SHP77 (cell line): ENCODE data around the gene WASF2.
"Not testable (repeated sequence)": the region's sequence is repeated elsewhere in the genome, so short reads cannot be mapped to it uniquely, and the experiment has no call there.

Source experiments
- DNase-seq, 2 experiments: peaks; one replicate each; lab custom pipeline; 2025; lab: John Stamatoyannopoulos, UW

Gene WASF2

DNA sequence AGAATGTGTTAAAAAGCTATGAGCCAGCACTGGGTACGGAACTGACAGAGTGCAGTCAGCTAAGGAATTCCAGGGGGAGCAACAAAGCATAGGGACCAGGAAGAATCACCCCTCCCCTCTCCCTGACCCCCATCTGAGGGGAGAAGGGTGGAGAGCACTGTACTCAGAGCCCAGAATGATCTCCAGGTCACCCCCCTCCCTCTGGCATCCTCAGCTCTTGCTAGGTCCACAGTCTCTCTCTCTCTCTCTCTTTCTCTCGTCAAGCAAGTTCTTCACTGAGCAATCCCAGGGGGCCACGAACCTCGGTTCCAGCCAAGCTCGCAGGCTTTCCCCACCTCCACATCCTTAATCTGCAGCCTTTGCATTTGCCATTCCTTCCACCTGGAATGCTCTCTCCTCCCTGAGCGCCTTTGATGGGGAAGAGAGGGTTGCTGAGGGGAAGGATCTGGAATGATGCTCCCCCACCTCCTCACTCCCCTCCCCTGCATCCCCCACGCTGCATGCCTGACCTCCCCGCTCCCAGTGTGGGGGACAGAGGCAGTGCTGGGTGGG lies 6.7 kb upstream of the WASF2 start:
- DNase-seq, result no peak

DNA sequence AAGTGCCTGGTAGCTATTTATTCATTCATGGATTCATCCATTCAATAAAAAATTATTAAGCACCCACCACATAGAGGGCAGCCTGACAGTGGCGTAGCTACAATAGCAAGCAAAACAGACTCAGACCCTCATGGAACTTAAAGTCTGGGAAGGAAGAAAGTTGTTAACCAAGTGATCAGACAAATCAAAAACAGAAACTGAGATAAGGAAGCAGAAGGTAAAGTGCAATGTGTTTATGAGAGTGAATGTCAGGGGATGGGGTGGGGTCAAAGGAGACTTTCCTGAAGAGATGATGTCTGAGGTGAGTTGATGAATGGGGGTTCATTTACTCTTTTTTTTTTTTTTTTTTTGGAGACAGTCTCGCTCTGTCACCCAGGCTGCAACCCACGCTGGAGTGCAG lies 2.8 kb upstream of the WASF2 start:
- no peak for DNase-seq

DNA sequence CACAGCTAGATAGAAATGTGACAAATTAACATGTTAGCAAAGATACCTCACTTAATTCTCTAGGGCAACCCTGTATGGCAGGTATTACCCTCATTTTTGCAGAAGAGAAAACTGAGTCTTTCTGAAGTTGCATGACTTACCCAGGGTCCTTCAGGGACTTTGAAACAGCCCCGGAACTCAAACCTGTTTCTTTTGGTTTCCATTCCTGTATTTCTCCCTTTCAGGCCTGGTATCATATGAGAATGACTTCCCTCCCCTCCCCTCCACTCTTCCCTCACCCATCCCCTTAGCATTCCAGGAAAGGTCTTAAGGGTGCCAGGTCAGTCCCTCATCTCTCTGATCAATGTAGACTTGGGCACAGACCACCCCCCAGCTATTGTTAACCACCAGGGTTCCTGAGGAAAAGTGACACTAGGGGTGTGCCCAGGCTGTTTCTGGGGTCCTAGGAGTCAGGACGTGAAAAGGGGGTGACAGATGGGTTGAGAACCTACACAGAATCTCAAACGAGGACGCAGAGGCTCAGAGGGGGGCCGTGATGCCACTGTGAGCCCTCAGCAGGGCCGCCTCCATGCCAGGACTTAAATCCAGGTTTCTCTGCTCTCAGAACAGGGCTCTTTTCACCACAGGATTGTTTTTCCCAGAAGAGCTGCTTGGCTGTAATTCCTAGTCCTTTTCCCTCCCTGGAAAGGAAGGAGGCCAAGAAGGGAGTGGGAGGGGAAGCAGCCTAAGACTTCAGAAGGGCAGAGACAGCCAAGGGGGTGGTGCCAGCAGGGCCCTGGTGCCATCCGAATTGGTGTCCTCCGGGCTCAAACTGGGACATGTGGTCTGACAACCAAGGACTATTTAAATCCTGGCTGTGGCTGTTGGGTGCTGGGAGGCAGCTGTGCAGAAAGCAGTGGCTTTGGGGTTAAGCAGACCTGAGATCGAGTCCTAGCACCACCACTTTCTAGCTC lies 2.1 kb upstream of the WASF2 start:
- DNase-seq, result no peak

DNA sequence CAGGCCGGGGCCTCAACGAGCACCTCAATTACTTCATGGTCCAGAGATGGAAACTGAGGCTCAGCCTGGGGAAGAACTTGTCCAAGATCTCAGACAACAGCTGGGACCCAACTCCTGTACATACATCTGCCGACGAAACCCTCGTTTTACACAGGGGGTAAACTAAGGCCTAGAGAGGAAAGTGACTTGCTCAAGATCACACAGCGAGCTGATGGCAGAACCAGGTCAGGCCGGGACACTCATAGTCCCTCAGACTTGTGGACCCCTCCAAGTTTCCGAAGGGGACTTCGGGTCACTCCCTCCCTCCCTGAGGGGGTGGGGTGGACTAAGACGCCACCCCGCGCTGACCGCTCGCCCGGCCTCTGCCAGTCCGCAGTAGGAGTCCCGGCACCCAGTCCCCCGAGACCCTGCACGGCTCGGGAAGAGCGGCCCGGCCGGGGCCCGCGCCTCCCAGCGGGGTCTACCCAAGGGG lies 430 bp downstream of the WASF2 start:
- DNase-seq, result no peak

GRCh38 chr1:27487966-27488884 lies 1.7 kb downstream of the WASF2 start:
- no peak for DNase-seq

GRCh38 chr1:27485363-27485762 lies 4.6 kb downstream of the WASF2 start:
- no peak for DNase-seq

DNA sequence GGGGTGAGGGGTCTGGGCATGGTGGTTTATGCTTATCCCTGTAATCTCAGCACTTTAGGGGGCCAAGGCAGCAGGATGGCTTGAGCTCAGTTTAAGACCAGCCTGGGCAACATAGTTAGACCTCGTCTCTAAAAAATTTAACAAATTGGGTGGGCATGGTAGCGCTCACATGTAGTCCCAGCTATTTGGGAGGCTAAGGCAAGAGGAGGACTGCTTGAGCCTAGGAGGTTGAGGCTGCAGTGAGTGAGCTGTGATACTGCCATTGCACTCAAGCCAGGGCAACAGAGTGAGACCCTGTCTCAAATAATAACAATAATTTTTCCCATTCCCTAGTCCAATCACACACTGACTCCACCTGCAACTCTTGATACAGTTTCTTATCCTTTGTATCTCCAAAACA lies 6.3 kb downstream of the WASF2 start:
- no peak for DNase-seq

- no peak for DNase-seq
Measured at GRCh38 chr1:27481994-27482620, 7.9 kb downstream of the WASF2 start.

DNA sequence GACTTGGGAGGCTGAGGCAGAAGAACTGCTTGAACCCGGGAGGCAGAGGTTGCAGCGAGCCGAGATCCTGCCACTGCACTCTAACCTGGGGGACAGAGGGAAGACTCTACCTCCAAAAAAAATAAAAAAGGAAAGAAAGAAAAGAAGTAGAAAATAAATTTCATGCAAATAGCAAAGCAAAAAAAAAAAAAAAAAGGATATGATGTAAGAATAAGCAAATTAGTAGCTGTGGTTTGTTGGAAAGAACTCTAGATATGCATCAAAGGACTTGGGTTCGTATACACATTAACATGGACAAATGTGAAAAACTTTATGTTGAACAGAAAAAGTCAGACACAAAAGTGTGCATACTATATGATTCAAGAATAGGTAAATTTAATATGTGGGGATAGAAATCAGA lies 11.9 kb downstream of the WASF2 start:
- no peak for DNase-seq

DNA sequence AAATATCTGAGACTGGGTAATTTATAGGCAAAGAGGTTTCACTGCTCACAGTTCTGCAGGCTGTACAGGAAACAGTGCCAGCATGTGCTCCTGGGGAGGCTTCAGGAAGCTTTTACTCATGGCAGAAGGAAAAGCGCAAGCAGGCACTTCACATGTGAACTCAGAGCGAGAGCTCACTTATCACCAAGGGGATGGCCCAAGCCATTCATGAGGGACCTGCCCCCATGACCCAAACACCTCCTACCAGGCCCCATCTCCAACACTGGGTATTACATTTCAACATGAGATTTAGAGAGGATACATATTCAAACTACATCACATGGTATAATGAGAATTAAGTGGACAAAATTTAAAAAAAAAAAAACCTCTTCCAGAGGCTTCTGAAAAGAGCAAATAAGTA lies 13.7 kb downstream of the WASF2 start:
- DNase-seq, result no peak

- DNase-seq, result no peak
Measured at GRCh38 chr1:27475720-27476119, 14.2 kb downstream of the WASF2 start.

DNA sequence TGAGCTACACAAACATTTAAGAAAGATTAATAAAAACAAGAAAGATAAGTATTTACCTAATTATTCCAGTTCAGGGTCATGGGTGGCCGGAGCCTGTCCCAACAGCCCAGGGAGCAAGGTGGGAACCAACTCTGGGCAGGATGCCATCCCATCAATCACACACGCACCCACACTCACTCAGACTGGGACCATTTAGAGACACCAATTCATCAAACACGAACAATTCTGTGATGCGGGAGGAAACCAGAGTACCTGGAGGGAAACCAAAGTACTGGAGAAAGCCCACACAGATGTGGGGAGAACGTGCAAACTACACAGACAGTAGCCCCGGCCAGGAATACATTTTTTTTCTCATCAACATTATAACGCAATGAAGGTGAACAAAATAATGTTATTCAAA lies 16.2 kb downstream of the WASF2 start:
- DNase-seq, result no peak

DNA sequence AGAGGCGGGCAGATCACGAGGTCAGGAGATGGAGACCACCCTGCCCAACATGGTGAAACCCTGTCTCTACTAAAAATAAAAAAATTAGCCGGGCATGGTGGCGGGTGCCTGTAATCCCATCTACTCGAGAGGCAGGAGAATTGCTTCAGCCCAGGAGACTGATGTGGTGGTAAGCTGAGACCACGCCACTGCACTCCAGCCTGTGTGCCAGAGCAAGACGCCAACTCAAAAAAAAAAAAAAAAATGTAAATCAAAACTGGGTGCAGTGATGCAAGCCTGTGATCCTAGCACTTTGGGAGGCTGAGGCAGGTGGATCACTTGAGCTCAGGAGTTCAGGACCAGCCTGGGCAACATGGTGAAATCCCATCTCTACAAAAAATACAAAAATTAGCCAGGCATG lies 17.9 kb downstream of the WASF2 start:
- DNase-seq, result not testable (repeated sequence)

DNA sequence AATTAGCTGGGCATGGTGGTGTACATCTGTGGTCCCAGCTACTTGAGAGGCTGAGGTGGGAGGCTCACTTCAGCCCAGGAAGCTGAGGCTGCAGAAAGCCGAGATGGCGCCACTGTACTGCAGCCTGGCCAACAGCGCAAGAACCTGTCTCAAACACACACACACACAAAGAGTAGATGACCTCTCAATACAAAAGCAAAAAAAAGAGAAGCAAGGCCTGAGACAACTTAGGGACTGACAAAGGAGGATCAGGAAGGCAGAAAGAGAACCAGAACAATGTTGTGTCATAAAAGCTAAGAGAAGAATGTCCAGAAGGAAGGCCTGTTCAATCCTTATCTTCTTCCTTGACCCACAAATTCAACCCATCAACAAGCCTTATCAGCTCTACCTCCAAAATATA lies 18.5 kb downstream of the WASF2 start:
- no peak for DNase-seq

DNA sequence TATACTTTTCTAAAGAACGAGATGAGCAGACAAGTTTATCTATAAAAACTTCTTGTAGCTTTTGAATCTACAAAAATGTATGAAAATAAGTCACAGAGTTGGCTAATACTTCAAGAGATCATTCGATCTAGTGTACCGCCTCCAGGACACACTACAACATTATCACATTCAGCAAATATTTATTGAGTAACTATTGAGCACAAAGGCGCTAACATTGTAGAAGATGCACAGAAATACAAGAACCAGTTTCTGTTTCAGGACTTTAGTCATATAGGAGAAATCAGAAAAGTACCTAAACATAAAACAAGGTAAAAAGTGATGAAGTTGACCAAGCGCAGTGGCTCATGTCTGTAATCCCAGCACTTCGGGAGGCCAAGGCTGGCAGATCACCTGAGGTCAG lies 20.6 kb downstream of the WASF2 start:
- DNase-seq, result no peak

- not testable (repeated sequence) for DNase-seq
Measured at GRCh38 chr1:27468378-27468777, 21.6 kb downstream of the WASF2 start.

- DNase-seq, result no peak
Measured at GRCh38 chr1:27464926-27465647, 24.9 kb downstream of the WASF2 start.

GRCh38 chr1:27463916-27464315 lies 26.1 kb downstream of the WASF2 start:
- DNase-seq, result not testable (repeated sequence)

- DNase-seq, result not testable (repeated sequence)
Measured at GRCh38 chr1:27458521-27458920, 31.4 kb downstream of the WASF2 start.

DNA sequence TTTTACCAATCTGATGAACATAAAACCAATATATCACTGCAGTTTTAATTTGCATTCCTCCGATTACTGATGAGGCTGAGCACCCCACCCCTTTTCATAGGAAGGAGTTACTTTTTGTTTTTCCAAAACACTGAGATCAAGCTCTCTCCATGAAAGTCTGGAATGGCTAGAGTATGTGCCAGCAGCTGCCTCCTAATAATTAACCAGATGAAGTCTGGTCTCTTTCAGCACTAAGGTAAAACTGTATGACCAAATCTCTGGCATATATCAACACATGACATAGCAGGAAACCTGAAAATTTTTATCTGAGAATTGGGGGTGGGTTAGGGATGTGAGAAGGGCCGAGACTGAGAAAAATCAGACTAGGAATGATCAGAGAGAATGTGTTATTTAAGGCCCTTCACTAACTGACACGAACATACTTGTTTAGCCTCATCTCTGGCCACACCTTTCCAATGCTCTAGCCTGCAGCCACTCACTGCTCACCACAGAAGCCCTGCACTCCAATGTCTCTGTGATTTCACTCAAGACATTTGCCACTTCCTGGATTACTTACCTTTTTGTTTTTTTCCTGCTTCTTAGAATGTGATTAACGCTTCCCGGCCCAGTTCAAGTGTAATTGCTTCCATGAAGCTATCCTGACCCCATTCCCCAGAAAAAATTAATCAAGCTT lies 34.7 kb downstream of the WASF2 start:
- DNase-seq, result no peak

DNA sequence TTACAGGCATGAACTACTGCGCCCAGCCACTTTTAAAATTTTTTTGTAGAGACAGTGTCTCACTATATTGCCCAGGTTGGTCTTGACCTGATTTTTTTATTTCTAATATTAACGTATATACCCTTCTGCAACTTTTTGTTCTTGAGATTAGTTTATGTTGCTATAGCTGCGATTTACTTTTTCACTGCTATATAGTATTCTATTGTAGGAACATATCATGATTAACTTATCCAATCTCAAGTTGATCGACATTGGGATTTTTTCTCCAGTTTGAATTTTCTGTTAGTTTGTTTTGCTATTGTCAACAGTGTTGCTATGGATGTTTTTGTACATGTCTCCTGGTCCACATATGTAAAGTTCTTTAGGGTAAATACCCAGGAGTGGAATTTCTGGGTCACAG lies 35.4 kb downstream of the WASF2 start:
- DNase-seq, result no peak
